GM19025 (cell line): ENCODE data around the gene RNF166.

Source experiments
- ATAC-seq: cut with Tn5 transposase; IDR thresholded peaks from one replicate; pipeline ENCODE4 v1.9.1; 2021; ENCODE audit warnings: mild to moderate bottlenecking, low read depth, moderate library complexity; ENCODE audit not compliant: unreplicated experiment

Gene RNF166

GRCh38 chr16:88725609-88726407, 19.6 kb upstream of the RNF166 start:
- no peak for ATAC-seq

GRCh38 chr16:88724855-88725555, 18.8 kb upstream of the RNF166 start:
- no peak for ATAC-seq

- no peak for ATAC-seq
Observed at GRCh38 chr16:88723911-88724310, 17.7 kb upstream of the RNF166 start.

- ATAC-seq: no peak
Observed at GRCh38 chr16:88723507-88723887, 17.3 kb upstream of the RNF166 start.

DNA sequence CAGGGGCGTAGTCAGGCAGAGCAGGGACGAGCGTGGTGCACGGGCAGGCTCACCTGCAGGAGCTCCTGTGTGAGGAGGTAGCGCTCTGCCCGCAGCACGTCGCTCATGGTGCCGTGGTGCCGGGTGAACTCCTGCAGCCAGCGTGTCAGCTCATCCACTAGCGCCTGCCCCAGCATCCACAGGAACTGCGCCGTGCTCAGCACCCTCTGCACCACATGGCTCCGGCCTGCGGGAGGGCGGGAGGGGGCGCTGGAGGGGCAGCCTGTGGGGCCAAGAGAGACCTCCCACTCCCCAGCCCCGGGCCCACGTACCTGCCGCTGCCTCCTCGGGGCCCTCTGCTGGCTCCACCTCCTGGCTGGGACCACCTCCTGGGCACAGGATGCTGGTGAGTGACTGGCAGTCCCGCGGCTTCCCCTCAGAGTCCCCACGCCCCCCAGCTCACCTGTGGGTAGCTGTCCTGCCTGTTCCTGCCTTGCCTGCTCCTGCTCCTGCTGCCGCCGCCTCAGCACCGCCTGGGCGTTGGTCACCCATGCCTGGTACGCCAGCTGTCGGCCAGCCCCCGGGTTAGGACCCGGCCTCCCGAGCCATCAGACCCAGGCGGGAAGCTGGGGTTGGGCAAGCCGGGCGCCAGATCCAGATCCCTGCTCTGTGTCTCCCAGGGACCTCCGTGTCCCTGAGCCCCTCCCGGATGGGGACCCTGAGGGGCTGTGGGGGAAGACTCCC, 16.7 kb upstream of the RNF166 start:
- ATAC-seq: no peak

DNA sequence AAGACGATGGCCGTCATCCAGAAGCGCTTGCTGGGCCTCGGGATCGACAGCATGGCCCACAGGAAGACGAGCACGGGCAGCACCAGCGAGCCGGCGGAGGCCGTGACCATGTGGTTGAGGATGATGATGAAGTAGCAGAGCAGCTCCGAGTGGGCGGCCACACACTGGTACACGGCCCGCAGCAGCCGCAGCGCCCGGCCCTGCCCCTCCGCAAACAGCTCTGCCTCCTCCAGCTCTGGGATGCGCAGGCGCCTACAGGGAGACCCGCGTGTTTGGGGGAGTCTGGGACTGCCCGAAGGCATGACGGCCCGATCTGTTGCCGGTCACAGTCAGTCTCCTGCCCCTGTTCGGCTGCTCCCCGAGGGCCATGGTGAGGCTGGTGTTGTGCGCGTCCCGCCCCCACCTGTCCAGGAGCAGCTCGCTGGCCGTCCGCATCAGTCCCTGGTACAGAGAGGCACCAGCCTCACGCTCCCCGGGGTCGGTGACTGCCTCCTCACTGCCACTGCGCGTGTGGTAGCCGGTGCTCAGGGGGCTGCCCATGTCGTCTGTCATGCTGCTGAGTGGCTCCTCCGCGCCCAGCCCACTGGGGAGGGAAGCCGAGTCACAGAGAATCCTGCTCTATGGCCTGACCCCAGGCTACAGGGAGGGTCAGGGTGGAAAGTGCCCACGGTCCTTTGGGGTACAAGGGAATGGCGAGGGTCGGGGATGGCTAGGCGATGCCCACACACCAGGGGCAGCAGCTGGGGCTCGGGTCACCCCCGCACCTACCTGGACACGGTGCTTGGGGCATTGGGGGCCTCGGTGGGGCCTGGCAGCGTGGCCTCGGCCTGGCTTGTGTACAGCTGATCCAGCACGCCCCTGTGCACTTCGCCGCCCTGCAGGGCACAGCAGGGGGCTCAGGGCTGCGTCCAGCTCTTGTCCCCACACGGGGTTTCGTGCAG, 15.9 kb upstream of the RNF166 start:
- no peak for ATAC-seq

GRCh38 chr16:88721236-88721635, 15.0 kb upstream of the RNF166 start:
- ATAC-seq: no peak

DNA sequence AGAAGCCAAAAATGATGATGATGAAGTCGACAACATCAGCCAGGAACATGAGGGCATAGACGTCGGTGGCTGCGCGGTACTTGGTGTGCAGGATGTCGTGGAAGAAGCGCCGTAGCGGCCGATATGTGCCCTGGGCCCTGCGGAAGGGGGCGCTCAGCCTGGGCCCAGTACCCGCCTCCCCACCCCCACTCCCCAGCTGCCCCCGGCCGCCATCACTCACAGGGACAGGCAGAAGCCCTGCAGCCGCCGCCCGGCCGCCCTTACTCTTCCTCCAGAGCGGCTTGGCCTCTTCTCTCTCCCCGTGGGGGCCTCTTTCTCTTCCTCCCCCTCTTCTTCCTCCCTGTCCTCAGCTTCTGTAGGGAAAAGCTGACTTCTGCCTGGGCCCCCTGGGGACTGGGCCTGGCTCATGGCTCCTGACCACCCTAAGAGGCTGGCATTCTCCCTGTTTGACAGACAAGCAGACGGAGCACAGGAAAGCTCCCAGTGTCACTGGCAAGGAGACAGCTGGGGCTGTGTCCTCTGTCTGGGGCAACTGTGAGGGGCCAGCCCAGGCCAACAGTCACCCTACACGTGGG, 14.3 kb upstream of the RNF166 start:
- no peak for ATAC-seq

GRCh38 chr16:88719933-88720296, 13.7 kb upstream of the RNF166 start:
- ATAC-seq: no peak

DNA sequence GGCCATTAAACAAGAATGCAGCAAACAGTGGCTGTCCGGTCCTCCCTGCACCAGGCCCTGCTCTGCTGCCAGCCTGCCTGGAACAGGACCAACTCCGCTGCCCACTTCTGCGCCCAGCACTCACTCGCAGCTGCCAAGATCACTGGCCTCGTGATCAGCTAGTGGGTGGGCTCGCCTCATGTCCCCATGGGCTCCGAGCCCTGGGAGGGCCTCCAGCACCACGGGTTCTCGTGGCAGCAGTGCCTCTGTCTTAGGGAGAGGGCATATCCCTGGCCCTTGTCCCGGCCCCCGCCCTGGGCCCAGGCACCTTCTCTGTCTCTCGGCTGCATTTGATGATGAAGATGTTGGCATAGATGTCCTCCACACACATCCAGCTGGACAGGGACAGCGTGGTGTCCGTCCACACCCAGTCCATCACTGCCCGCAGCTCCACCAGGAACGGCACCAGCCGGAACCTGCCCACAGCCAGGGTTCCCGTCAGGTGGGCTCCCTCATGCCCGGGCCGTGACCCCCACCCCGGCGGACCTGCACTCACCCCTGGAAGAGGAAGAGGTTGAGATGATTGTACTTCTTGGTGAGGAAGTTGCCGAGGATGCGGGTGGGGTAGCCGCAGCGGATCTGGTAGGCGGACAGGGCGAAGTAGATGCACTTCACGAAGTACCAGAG, 13.2 kb upstream of the RNF166 start:
- ATAC-seq: no peak

DNA sequence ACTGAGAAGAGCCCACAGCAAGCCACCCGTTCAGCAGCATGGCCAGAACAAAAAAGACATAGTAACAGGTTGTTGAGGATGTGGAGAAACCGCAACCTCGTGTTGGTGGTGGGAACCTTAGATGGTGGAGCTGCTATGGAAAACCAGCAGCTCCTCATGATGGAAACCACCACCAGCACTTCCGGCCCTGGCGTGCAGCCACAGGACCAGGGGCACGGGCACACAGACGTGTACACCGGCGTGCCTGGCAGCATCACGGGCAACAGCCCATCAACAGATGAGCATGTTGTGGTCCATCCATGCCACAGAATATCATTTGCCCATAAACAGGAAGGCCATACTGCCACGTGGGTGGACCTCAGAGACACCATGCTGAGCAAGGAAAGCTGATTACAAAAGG, 12.0 kb upstream of the RNF166 start:
- ATAC-seq: no peak

GRCh38 chr16:88716601-88717001, 10.4 kb upstream of the RNF166 start:
- no peak for ATAC-seq

GRCh38 chr16:88716201-88716600, 10.0 kb upstream of the RNF166 start:
- ATAC-seq: no peak

DNA sequence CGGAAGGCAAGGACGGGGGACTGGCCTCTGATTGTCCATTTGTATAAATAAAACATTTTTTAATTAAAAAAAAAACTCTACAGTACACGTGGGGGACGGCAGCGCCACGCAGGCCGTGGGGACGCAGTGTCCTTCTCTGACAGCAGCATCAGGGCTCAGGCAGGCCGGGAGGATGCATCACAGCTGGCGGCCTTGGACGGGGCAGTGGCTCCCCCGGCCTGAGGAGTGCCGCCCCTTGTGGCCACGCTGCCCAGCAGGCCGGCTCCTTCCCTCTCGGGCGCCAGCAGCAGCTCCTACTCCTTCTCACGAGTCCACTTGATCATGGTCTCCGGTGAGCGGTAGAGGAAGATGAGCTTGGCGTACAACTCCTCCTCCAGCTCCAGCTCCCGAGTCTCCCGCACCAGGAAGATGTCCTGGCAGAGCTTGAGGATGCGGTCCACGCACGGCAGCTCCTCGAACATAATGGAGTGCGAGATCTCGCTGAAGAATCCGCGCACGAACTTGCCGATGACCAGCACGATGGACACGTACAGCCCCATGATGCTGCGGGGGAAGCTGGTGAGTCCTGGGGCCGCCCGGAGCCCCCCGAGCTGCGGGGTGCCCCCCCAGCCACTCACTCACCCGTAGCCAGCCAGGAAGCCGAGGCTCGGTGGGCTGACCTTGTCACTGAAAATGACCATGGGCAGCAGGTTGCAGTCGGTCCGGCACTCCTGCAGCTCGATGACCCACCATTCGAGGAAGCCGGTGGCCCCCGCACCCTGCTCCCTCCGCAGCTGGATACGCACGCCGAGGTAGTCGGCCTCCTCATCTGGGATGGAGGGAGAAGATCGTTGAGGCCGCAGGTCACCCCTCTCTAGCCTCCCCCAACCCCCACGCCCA, 9.3 kb upstream of the RNF166 start:
- ATAC-seq: no peak

- ATAC-seq: no peak
Observed at GRCh38 chr16:88714420-88715302, 8.5 kb upstream of the RNF166 start.

DNA sequence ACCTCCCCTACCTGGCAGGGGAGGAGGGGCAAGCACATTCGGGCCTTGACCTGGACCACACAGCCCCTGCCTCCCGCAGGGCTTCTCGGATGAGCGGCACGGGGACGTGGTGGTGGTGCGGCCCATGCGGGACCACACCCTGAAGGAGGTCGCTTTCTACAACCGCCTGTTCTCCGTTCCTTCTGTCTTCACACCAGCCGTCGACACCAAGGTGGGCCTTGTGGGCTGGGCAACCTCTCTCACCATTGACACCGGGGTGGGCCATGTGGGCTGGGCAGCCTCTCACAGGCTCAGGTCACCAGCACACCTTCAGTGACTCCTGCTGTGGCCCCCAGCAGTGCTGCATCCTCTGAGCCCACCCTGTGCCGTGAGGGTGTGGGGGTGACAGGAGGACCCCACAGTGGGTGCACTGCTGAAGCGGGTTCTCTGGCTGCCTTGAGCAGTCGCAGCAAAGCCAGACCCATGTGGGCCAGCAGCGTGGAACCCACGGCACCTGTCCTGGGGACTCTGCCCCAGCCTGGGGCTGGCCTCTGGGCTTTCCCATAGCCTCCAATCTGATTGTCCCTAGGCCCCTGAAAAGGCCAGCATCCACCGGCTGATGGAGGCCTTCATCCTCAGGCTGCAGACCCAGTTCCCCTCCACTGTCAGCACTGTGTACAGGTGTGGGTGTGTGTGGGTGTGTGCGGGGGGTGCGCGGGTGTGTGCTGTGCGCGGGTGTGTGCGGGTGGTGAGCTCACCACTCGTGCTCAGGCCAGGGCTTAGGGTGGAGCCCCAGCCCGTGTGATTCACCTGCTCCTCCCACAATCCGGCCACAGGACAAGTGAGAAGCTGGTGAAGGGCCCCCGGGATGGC, 7.6 kb upstream of the RNF166 start:
- no peak for ATAC-seq

DNA sequence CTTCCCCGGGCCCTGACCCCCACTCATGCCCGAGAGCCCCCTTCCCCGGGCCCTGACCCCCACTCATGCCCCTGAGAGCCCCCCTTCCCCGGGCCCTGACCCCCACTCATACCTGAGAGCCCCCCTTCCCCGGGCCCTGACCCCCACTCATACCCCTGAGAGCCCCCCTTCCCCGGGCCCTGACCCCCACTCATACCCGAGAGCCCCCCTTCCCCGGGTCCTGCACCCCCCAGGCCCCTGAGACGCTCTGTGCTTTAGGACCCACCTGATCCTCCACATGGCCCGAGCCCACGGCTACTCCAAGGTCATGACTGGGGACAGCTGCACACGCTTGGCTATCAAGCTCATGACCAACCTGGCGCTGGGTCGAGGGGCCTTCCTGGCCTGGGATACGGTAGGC, 6.8 kb upstream of the RNF166 start:
- no peak for ATAC-seq
